Ovary (tissue), 9 donors: ENCODE results near the gene TAS2R42. TPM values are rescaled to one million over a fixed set of nuclear protein-coding genes. Genes with fewer than 3 reads are reported as not detected.

Experiments
- DNase-seq, 5 donors: peaks; one replicate each; pipeline ENCODE4 v3.0.0-alpha.2; 2019 to 2020
- H3K27ac ChIP-seq, 2 donors: fragments of 200-600 bp; one replicate each; pipeline versions ENCODE4 v1.5.1 to v1.8.0; 2019 to 2022
- H3K27me3 ChIP-seq: fragments of 200-600 bp; one replicate; pipeline ENCODE4 v1.8.0; 2022
- H3K36me3 ChIP-seq: fragments of 200-600 bp; sonication (generic); one replicate; pipeline ENCODE4 v1.5.1; 2019
- H3K4me1 ChIP-seq: one replicate; pipeline ENCODE4 v1.8.1; 2013; ENCODE audit warnings: mild to moderate bottlenecking, moderate library complexity; ENCODE audit not compliant: insufficient read depth
- H3K4me3 ChIP-seq: fragments of 200-600 bp; sonication (generic); one replicate; pipeline ENCODE4 v1.5.1; 2017
- H3K9me3 ChIP-seq, 2 donors: fragments of 200-600 bp in 1 of 2; sonication (generic) in 1 of 2; one replicate each; pipeline versions ENCODE4 v1.5.1 to v1.8.1; 2013 to 2019; ENCODE audit warnings: mild to moderate bottlenecking in 1 of 2, moderate library complexity in 1 of 2
- EP300 ChIP-seq: sonication (generic); formaldehyde crosslinking; IDR thresholded peaks from one replicate; pipeline ENCODE4 v1.6.1; 2017; ENCODE audit warnings: antibody characterized with exemption
- POLR2A ChIP-seq: fragments of 450-650 bp; IDR thresholded peaks from one replicate; pipeline ENCODE4 v1.6.1; 2017; ENCODE audit warnings: antibody characterized with exemption, mild to moderate bottlenecking, moderate library complexity
- WGBS, 3 donors: extraction: QIAGEN DNeasy Blood & Tissue Kit in 1 of 3; methylation state at CpG; one replicate each; pipeline versions ENCODE4 v1.1.5 to v1.1.7; 2013 to 2017; 5-methylcytosine and 5-hydroxymethylcytosine counted together
- intact Hi-C, 4 donors: fragments of 100-400 bp; cut with DNase I; formaldehyde crosslinking; loops; one replicate each; pipeline versions ENCODE4 v1.11.0 to v1.15.1; 2022 to 2023
- polyA plus RNA-seq, 2 donors: library from polyadenylated mRNA; stranded (reverse); fragments of 200-250 nt in 1 of 2; fragments of 350-450 nt in 1 of 2; fragmentation: Illumina TruSeq in 1 of 2; extraction: RNeasy Lipid Tissue Mini Kit (QIAGEN cat#74804) in 1 of 2; gene quantifications; one replicate each; pipeline ENCODE4 v1.2.3, GENCODE V29; 2013 to 2014
- total RNA-seq, 7 donors: library from RNA; depleted of rRNA in 2 of 7; stranded (reverse); fragments of >200 nt in 2 of 7; fragmentation: NEBNext Ultra II Directional in 3 of 7; extraction: Animal tissue kit (Norgen Biotek cat#: 25700) in 3 of 7; gene quantifications; one replicate each; pipeline versions ENCODE4 v1.1.0 to v1.2.4, GENCODE V29; 2016 to 2023
- TF ChIP-seq, protein P1 (sequence below), 3 donors: fragments of 450-650 bp in 2 of 3; fragments of 200-600 bp in 1 of 3; IDR thresholded peaks; one replicate each; pipeline versions ENCODE4 v1.5.1 to v1.8.0; 2016 to 2022; ENCODE audit warnings: antibody characterized with exemption in 3 of 3, mild to moderate bottlenecking in 1 of 3
- donor health status: DM: no; HTN: no; CAD: no; lungs with moderate emphysema.
- donor health status: DM: no; HTN: no; CAD: no.
- donor health status: Bipolar disorder and iron deficiency.
- donor health status: DM: yes; HTN: yes; CAD: no.
- donor health status: DM: no; HTN: no; CAD: no.
- donor health status: DM: yes; HTN: yes; CAD: no.

Gene TAS2R42
- total and polyA plus RNA-seq, 9 donors, result not detected

DNA sequence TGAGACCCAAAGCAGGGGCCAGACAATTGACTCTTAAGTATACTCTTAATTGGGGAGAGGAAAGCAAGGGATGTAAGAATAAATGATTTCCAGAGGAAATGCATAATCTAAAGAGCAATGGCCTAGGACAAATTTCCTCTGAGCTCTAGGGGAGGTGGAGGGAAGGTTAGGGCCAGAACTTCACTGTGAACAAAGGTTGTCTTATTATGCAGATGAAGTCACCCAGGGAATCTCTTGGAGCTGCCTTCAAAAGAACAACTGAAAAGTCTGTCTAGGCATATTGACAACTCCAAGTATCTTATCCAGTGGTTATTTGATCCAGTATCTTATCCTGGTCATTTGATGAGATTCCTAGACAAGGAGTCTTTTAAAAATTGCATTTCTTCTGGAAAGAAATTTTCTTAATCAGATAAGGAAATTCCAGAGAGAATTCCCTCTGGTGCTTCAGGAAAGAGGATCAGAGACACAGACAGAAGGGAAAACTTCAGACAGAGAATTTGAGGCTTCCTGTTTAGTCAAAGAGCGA is 32.3 kb downstream of the TAS2R42 start:
- Histone ChIP-seq H3K36me3 (no peaks in the 10 kb centered on the region), H3K27me3 (no peaks in the 10 kb centered on the region), H3K9me3 (no peaks in the 10 kb centered on the region), H3K4me3 (no peak overlapping the region), H3K4me1 (no peaks in the 10 kb centered on the region), H3K27ac (no peak overlapping the region)
- no peak for DNase-seq
- intact Hi-C loops, result no loop called here
- 97 to 100% (median 98%) methylated on average over 1 of the region's 1 CpG for WGBS, 3 donors
- TF ChIP-seq, protein P1, sequence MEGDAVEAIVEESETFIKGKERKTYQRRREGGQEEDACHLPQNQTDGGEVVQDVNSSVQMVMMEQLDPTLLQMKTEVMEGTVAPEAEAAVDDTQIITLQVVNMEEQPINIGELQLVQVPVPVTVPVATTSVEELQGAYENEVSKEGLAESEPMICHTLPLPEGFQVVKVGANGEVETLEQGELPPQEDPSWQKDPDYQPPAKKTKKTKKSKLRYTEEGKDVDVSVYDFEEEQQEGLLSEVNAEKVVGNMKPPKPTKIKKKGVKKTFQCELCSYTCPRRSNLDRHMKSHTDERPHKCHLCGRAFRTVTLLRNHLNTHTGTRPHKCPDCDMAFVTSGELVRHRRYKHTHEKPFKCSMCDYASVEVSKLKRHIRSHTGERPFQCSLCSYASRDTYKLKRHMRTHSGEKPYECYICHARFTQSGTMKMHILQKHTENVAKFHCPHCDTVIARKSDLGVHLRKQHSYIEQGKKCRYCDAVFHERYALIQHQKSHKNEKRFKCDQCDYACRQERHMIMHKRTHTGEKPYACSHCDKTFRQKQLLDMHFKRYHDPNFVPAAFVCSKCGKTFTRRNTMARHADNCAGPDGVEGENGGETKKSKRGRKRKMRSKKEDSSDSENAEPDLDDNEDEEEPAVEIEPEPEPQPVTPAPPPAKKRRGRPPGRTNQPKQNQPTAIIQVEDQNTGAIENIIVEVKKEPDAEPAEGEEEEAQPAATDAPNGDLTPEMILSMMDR (IDR thresholded peaks at IDR 0.05), result no peak
- no peak for TF ChIP-seq EP300
- no peak for TF ChIP-seq POLR2A

DNA sequence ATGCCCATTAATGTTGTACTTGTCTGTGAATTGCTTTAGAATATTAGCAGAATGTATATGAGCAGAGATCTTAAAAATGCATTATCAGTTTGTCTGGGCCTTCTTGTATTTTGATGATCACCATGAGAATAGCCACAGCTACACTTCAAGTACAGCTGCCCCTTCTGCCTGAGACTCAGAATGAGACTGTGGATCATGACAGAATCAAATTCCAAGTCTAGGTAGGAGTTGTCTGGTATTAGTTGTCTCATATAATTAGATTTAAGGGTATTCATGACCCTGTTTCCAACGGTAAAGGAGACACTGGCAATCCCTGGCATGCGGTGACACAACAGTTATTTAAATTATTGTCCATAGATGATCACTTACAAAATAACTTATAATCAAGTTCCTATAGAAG is 34.0 kb downstream of the TAS2R42 start:
- DNase-seq, result no peak
- no peaks in the 10 kb centered on the region for H3K9me3 ChIP-seq
- no peaks in the 10 kb centered on the region for H3K27me3 ChIP-seq
- H3K4me1 ChIP-seq, result no peaks in the 10 kb centered on the region
- intact Hi-C loops, result no loop called here
- 75 to 95% (median 92%) methylated on average over 2 of the region's 2 CpGs for WGBS, 3 donors
- no peaks in the 10 kb centered on the region for H3K36me3 ChIP-seq
- TF ChIP-seq, protein P1 (IDR thresholded peaks at IDR 0.05), result no peak
- TF ChIP-seq EP300, result no peak
- no peak for TF ChIP-seq POLR2A
- no peak overlapping the region for H3K27ac ChIP-seq
- no peak overlapping the region for H3K4me3 ChIP-seq

DNA sequence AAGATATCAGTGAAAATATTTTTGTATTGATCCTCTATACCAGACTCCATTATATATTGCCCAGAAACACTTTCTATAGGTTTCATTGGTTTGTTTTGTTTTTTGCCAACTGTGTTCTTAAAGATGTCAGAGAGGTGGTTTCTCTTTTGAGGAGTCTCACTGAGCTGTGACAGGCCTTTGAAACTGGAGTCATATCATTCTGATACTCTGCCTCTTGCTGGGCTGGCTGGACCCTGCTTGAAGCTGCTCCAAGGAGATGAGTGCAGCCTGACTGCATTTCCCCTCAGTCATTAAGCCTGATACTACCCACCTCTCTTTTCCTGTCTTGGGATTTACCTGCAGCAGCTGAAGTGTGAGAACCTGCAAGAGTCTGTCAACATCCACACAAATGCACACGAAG is 35.9 kb downstream of the TAS2R42 start:
- intact Hi-C loops, result no loop called here
- WGBS, 3 donors, result 79 to 88% (median 88%) methylated on average over 1 of the region's 1 CpG
- no peaks in the 10 kb centered on the region for H3K9me3 ChIP-seq
- TF ChIP-seq, protein P1 (IDR thresholded peaks at IDR 0.05), result no peak
- TF ChIP-seq POLR2A, result no peak
- TF ChIP-seq EP300, result no peak
- H3K36me3 ChIP-seq, result no peaks in the 10 kb centered on the region
- no peak for DNase-seq
- H3K4me1 ChIP-seq, result no peaks in the 10 kb centered on the region
- no peak overlapping the region for H3K4me3 ChIP-seq
- no peaks in the 10 kb centered on the region for H3K27me3 ChIP-seq
- H3K27ac ChIP-seq, result no peak overlapping the region

DNA sequence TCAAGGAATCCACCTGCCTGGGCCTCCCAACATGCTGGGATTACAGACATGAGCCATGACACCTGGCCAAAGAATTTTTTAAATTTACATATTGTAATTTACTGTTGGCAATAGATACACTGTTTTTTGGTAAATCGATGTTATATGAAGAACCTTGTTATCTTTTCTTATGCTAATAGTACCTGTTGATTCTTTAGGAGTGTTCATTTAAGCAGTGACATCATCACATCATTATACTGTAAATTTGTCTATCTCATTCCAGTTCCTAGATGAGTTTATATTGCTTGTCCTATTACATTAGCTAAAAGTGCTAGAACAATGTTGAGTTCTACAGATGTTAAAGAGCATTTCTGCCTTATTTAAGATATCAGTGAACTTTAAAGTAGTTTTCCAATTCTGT is 39.3 kb downstream of the TAS2R42 start:
- WGBS, 3 donors, result 98 to 100% (median 98%) methylated on average over 1 of the region's 1 CpG
- TF ChIP-seq EP300, result no peak
- TF ChIP-seq, protein P1 (IDR thresholded peaks at IDR 0.05), result no peak
- Histone ChIP-seq H3K4me1 (no peaks in the 10 kb centered on the region), H3K9me3 (no peaks in the 10 kb centered on the region), H3K36me3 (no peaks in the 10 kb centered on the region), H3K27ac (no peak overlapping the region), H3K27me3 (no peaks in the 10 kb centered on the region), H3K4me3 (no peak overlapping the region)
- no peak for DNase-seq
- intact Hi-C loops, result no loop called here
